ENCODE data around the gene CYP3A4.
"Not testable (repeated sequence)": the region's sequence is repeated elsewhere in the genome, so short reads cannot be mapped to it uniquely, and the experiment has no call there.

CYP3A4 gene

GRCh38 chr7:99752356-99752755 is 31.6 kb downstream of the CYP3A4 start:
- H3K9ac ChIP-seq (ENCODE audit: low read length): no peak overlapping the region
- H3K4me2 ChIP-seq (ENCODE audit: low read depth, low read length, poor library complexity, severe bottlenecking): no peak overlapping the region
- H3K27me3 ChIP-seq (ENCODE audit: low read length): no peaks in the 10 kb centered on the region
- TF ChIP-seq, protein P1, sequence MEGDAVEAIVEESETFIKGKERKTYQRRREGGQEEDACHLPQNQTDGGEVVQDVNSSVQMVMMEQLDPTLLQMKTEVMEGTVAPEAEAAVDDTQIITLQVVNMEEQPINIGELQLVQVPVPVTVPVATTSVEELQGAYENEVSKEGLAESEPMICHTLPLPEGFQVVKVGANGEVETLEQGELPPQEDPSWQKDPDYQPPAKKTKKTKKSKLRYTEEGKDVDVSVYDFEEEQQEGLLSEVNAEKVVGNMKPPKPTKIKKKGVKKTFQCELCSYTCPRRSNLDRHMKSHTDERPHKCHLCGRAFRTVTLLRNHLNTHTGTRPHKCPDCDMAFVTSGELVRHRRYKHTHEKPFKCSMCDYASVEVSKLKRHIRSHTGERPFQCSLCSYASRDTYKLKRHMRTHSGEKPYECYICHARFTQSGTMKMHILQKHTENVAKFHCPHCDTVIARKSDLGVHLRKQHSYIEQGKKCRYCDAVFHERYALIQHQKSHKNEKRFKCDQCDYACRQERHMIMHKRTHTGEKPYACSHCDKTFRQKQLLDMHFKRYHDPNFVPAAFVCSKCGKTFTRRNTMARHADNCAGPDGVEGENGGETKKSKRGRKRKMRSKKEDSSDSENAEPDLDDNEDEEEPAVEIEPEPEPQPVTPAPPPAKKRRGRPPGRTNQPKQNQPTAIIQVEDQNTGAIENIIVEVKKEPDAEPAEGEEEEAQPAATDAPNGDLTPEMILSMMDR (IDR thresholded peaks at IDR 0.05; ENCODE audit: insufficient read depth, low read length, poor library complexity, severe bottlenecking): no peak
- TF ChIP-seq EZH2phosphoT487 (conservative IDR thresholded peaks at IDR 0.05; ENCODE audit: low read length): no peak
- H3K36me3 ChIP-seq (ENCODE audit: low read length): no peaks in the 10 kb centered on the region
- H3K79me2 ChIP-seq (ENCODE audit: insufficient read depth, low read length): no peaks in the 10 kb centered on the region
- H3K4me3 ChIP-seq (ENCODE audit: insufficient read depth, low read length, poor library complexity, severe bottlenecking): no peak overlapping the region
- no peaks in the 10 kb centered on the region for H3K9me2 ChIP-seq (replicated peaks; ENCODE audit: insufficient read depth, low read length)
- H2AFZ ChIP-seq (ENCODE audit: low read depth, low read length, severe bottlenecking): no peak overlapping the region
- no peaks in the 10 kb centered on the region for H3F3A ChIP-seq (ENCODE audit: insufficient read depth)
- H3K27ac ChIP-seq (ENCODE audit: low read depth, low read length): no peak overlapping the region
- H4K20me1 ChIP-seq (ENCODE audit: low read depth, low read length): no peaks in the 10 kb centered on the region
- H3K9me3 ChIP-seq (ENCODE audit: insufficient read depth, low read length): no peaks in the 10 kb centered on the region

- not testable (repeated sequence) for H3K9ac ChIP-seq (ENCODE audit: low read length); H3K4me2 ChIP-seq (ENCODE audit: low read depth, low read length, poor library complexity, severe bottlenecking); H3K27me3 ChIP-seq (ENCODE audit: low read length); H3K27ac ChIP-seq (ENCODE audit: low read depth, low read length); H3K79me2 ChIP-seq (ENCODE audit: insufficient read depth, low read length); H3K36me3 ChIP-seq (ENCODE audit: low read length); H2AFZ ChIP-seq (ENCODE audit: low read depth, low read length, severe bottlenecking); H3F3A ChIP-seq (ENCODE audit: insufficient read depth); H3K9me2 ChIP-seq (replicated peaks; ENCODE audit: insufficient read depth, low read length); H4K20me1 ChIP-seq (ENCODE audit: low read depth, low read length); H3K4me3 ChIP-seq (ENCODE audit: insufficient read depth, low read length, poor library complexity, severe bottlenecking); H3K9me3 ChIP-seq (ENCODE audit: insufficient read depth, low read length)
These were observed 32.5 kb downstream of the CYP3A4 start for GRCh38 chr7:99751322-99752052.

DNA sequence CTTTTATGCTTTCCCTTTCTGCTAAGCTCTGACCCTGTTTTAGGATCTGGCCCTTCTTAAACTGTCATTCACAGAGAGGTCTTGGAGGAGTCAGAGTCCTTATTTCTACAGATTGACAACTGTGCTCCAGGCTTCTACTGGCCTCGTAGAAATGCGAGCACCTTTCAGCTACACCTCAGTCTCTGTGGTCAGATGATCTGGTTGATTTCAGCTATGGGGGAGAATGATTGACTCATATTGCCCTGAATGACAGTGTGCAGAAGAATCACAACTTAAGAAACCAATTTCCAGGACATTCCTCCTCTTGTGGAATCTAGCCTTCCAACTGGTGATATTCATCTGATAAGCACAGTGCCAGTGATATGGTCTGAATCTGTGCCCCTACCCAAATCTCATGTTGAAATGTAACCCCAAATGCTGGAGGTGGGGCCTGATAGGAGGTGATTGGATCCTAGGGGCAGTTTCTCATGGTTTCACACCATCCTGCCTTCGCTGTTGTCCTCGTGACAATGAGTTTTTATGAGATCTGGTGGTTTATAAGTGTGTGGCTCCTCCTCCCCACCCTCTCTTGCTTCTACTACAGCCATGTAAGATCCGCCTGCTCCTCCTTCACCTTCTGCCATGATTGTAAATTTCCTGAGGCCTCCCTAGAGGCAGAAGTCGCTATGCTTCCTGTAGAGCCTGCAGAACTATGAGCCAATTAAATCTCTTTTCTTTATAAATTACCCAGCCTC is 35.0 kb downstream of the CYP3A4 start:
- Histone ChIP-seq H3K27ac (ENCODE audit: low read depth, low read length) (no peak overlapping the region), H3F3A (ENCODE audit: insufficient read depth) (no peaks in the 10 kb centered on the region), H3K79me2 (ENCODE audit: insufficient read depth, low read length) (no peaks in the 10 kb centered on the region), H4K20me1 (ENCODE audit: low read depth, low read length) (no peaks in the 10 kb centered on the region), H3K9me2 (replicated peaks; ENCODE audit: insufficient read depth, low read length) (no peaks in the 10 kb centered on the region), H3K4me3 (ENCODE audit: insufficient read depth, low read length, poor library complexity, severe bottlenecking) (no peak overlapping the region), H3K9ac (ENCODE audit: low read length) (no peak overlapping the region), H3K9me3 (ENCODE audit: insufficient read depth, low read length) (no peaks in the 10 kb centered on the region), H3K36me3 (ENCODE audit: low read length) (no peaks in the 10 kb centered on the region), H2AFZ (ENCODE audit: low read depth, low read length, severe bottlenecking) (no peak overlapping the region), H3K27me3 (ENCODE audit: low read length) (no peaks in the 10 kb centered on the region), H3K4me2 (ENCODE audit: low read depth, low read length, poor library complexity, severe bottlenecking) (no peak overlapping the region)
- TF ChIP-seq, protein P1 (IDR thresholded peaks at IDR 0.05; ENCODE audit: insufficient read depth, low read length, poor library complexity, severe bottlenecking): no peak
- TF ChIP-seq EZH2phosphoT487 (conservative IDR thresholded peaks at IDR 0.05; ENCODE audit: low read length): no peak

DNA sequence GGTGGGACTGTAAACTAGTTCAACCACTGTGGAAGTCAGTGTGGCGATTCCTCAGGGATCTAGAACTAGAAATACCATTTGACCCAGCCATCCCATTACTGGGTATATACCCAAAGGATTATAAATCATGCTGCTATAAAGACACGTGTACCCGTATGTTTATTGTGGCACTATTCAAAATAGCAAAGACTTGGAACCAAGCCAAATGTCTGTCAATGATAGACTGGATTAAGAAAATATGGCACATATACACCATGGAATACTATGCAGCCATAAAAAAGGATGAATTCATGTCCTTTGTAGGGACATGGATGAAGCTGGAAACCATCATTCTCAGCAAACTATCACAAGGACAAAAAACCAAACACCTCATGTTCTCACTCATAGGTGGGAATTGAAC is 37.1 kb downstream of the CYP3A4 start:
- not testable (repeated sequence) for H4K20me1 ChIP-seq (ENCODE audit: low read depth, low read length); H3K9me2 ChIP-seq (replicated peaks; ENCODE audit: insufficient read depth, low read length); H3K27me3 ChIP-seq (ENCODE audit: low read length); H3K79me2 ChIP-seq (ENCODE audit: insufficient read depth, low read length); H3K4me3 ChIP-seq (ENCODE audit: insufficient read depth, low read length, poor library complexity, severe bottlenecking); H3F3A ChIP-seq (ENCODE audit: insufficient read depth); H3K9ac ChIP-seq (ENCODE audit: low read length); H3K9me3 ChIP-seq (ENCODE audit: insufficient read depth, low read length); H3K27ac ChIP-seq (ENCODE audit: low read depth, low read length); H3K4me2 ChIP-seq (ENCODE audit: low read depth, low read length, poor library complexity, severe bottlenecking); H3K36me3 ChIP-seq (ENCODE audit: low read length); H2AFZ ChIP-seq (ENCODE audit: low read depth, low read length, severe bottlenecking)

DNA sequence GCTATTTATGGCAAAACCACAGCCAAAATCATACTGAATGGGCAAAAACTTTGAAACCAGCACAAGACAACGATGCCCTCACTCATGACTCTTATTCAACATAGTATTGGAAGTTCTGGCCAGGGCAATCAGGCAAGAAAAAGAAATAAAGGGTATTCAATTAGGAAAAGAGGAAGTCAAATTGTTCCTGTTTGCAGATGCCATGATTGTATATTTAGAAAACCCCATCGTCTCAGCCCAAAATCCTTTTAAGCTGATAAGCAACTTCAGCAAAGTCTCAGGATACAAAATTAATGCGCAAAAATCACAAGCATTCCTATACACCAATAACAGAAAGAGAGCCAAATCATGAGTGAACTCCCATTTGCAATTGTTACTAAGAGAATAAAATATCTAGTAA is 38.6 kb downstream of the CYP3A4 start:
- not testable (repeated sequence) for H3K9me3 ChIP-seq (ENCODE audit: insufficient read depth, low read length); H4K20me1 ChIP-seq (ENCODE audit: low read depth, low read length); H3K4me3 ChIP-seq (ENCODE audit: insufficient read depth, low read length, poor library complexity, severe bottlenecking); H3K27me3 ChIP-seq (ENCODE audit: low read length); H2AFZ ChIP-seq (ENCODE audit: low read depth, low read length, severe bottlenecking); H3K79me2 ChIP-seq (ENCODE audit: insufficient read depth, low read length); H3K27ac ChIP-seq (ENCODE audit: low read depth, low read length); H3K36me3 ChIP-seq (ENCODE audit: low read length); H3K4me2 ChIP-seq (ENCODE audit: low read depth, low read length, poor library complexity, severe bottlenecking); H3K9me2 ChIP-seq (replicated peaks; ENCODE audit: insufficient read depth, low read length); H3K9ac ChIP-seq (ENCODE audit: low read length); H3F3A ChIP-seq (ENCODE audit: insufficient read depth)

All from SU-DHL-6 (cell line).